Stimulated activated CD8-positive, alpha-beta memory T cell treated with anti-CD3 and anti-CD28 coated beads, Interleukin-12 subunit alpha, Interleukin-12 subunit beta, amount 100 ng/mL, for 4 hours (primary cell): ENCODE measurements around the gene C10orf67.

ENCODE experiments used
- DNase-seq: peaks from one replicate; pipeline ENCODE4 v3.0.0-alpha.2; 2020; ENCODE audit warnings: low read depth

C10orf67 gene

GRCh38 chr10:23158370-23158769 is 186.2 kb downstream of the C10orf67 start:
- no peak for DNase-seq

GRCh38 chr10:23157691-23158369 is 186.8 kb downstream of the C10orf67 start:
- DNase-seq: no peak

GRCh38 chr10:23157239-23157681 is 187.3 kb downstream of the C10orf67 start:
- DNase-seq: no peak

GRCh38 chr10:23156447-23157150 is 188.0 kb downstream of the C10orf67 start:
- no peak for DNase-seq

GRCh38 chr10:23155169-23155568 is 189.4 kb downstream of the C10orf67 start:
- DNase-seq: no peak
